Upper lobe of right lung (tissue), 1 donor: ENCODE measurements around the gene ZFPL1. TPM values are rescaled to one million over a fixed set of nuclear protein-coding genes. Genes with fewer than 3 reads are reported as not detected.

ENCODE experiments used
- ATAC-seq: fragments of 200-7000 bp; cut with Tn5 transposase; one replicate; pipeline ENCODE4 v1.9.1; 2020; ENCODE audit warnings: mild to moderate bottlenecking, moderate library complexity
- DNase-seq: peaks from one replicate; pipeline ENCODE4 v3.0.0-alpha.2; 2020
- H3K27ac ChIP-seq: fragments of 200-600 bp; one replicate; pipeline ENCODE4 v1.8.0; 2022
- H3K27me3 ChIP-seq: fragments of 200-600 bp; one replicate; pipeline ENCODE4 v1.8.0; 2022; ENCODE audit warnings: mild to moderate bottlenecking
- H3K36me3 ChIP-seq: fragments of 200-600 bp; one replicate; pipeline ENCODE4 v1.8.0; 2022
- H3K4me1 ChIP-seq: fragments of 200-600 bp; one replicate; pipeline ENCODE4 v1.8.0; 2022
- H3K4me3 ChIP-seq: fragments of 200-600 bp; one replicate; pipeline ENCODE4 v1.8.0; 2022; ENCODE audit warnings: mild to moderate bottlenecking
- H3K9me3 ChIP-seq: fragments of 200-600 bp; one replicate; pipeline ENCODE4 v1.8.0; 2022
- CTCF ChIP-seq: fragments of 200-600 bp; IDR thresholded peaks from one replicate; pipeline ENCODE4 v1.8.0; 2022; ENCODE audit warnings: antibody characterized with exemption
- intact Hi-C: fragments of 100-400 bp; cut with DNase I; formaldehyde crosslinking; loops from one replicate; pipeline ENCODE4 v1.11.0; 2022
- total RNA-seq: library from RNA; stranded (reverse); fragmentation: NEBNext Ultra II Directional; extraction: Animal tissue kit (Norgen Biotek cat#: 25700); gene quantifications from one replicate; pipeline ENCODE4 v1.2.1, GENCODE V29; 2021
- donor health status: DM: no; HTN: yes; CAD: no; lungs with severe emphysema.

Gene ZFPL1
- total RNA-seq, 1 donor from 2014 or later: 32.1 TPM

- no peaks in the 10 kb centered on the region for H3K9me3 ChIP-seq
- no peak overlapping the region for H3K4me3 ChIP-seq
- no peak overlapping the region for H3K27ac ChIP-seq
- intact Hi-C loops: no loop called here
- DNase-seq (no peak), ATAC-seq (no peak)
- H3K4me1 ChIP-seq: peaks cover 24% of the 10 kb centered on the region
- H3K36me3 ChIP-seq: peaks cover 60% of the 10 kb centered on the region
- no peaks in the 10 kb centered on the region for H3K27me3 ChIP-seq
- no peak for TF ChIP-seq CTCF
These were observed 47.8 kb downstream of the ZFPL1 start for GRCh38 chr11:65131895-65132237.

GRCh38 chr11:65132238-65132987 is 48.4 kb downstream of the ZFPL1 start:
- no peak for TF ChIP-seq CTCF
- peaks cover 24% of the 10 kb centered on the region for H3K4me1 ChIP-seq
- H3K36me3 ChIP-seq: peaks cover 54% of the 10 kb centered on the region
- peak overlapping the region; percentile 95 for H3K4me3 ChIP-seq
- H3K27ac ChIP-seq: peak overlapping the region; percentile 1
- DNase-seq: no peak
- intact Hi-C loops: no loop called here
- H3K9me3 ChIP-seq: no peaks in the 10 kb centered on the region
- H3K27me3 ChIP-seq: no peaks in the 10 kb centered on the region
- no peak for ATAC-seq

GRCh38 chr11:65132988-65133700 is 49.1 kb downstream of the ZFPL1 start:
- Histone ChIP-seq H3K9me3 (no peaks in the 10 kb centered on the region), H3K27ac (peak overlapping the region; percentile 100), H3K4me1 (peaks cover 24% of the 10 kb centered on the region), H3K4me3 (peak overlapping the region; percentile 95), H3K36me3 (peaks cover 47% of the 10 kb centered on the region), H3K27me3 (no peaks in the 10 kb centered on the region)
- intact Hi-C loops: no loop called here
- TF ChIP-seq CTCF: no peak
- ATAC-seq: peak; percentile 42
- peak; percentile 87 for DNase-seq

- intact Hi-C loops: no loop called here
- Histone ChIP-seq H3K36me3 (peaks cover 41% of the 10 kb centered on the region), H3K9me3 (no peaks in the 10 kb centered on the region), H3K27me3 (no peaks in the 10 kb centered on the region), H3K4me1 (peaks cover 24% of the 10 kb centered on the region), H3K27ac (peak overlapping the region; percentile 100), H3K4me3 (peak overlapping the region; percentile 95)
- DNase-seq: peak; percentile 69
- no peak for ATAC-seq
- TF ChIP-seq CTCF: no peak
These were observed 49.7 kb downstream of the ZFPL1 start for GRCh38 chr11:65133724-65134123.

GRCh38 chr11:65134240-65134951 is 50.4 kb downstream of the ZFPL1 start, which contains the start of gene SYVN1:
TSS of gene SYVN1 (minus strand) at chr11:65134519. CDS start at chr11:65133601, 918 bp downstream.
- H3K4me1 ChIP-seq: peaks cover 24% of the 10 kb centered on the region
- peaks cover 35% of the 10 kb centered on the region for H3K36me3 ChIP-seq
- no peak for TF ChIP-seq CTCF
- peak within 1 kb of the TSS; percentile 100 for H3K27ac ChIP-seq
- H3K9me3 ChIP-seq: no peaks in the 10 kb centered on the region
- intact Hi-C loops: no loop called here
- H3K27me3 ChIP-seq: no peaks in the 10 kb centered on the region
- DNase-seq (peak; percentile 96), ATAC-seq (peak; percentile 89)
- H3K4me3 ChIP-seq: peak within 1 kb of the TSS; percentile 95
